HG02678 (cell line): ENCODE results near the gene ZFP14.

Source experiments
- ATAC-seq: cut with Tn5 transposase; IDR thresholded peaks from one replicate; pipeline ENCODE4 v1.9.1; 2021; ENCODE audit warnings: mild to moderate bottlenecking, moderate library complexity; ENCODE audit not compliant: unreplicated experiment

ZFP14 gene

GRCh38 chr19:36378625-36379509, at the start of gene ZFP14:
ZFP14 (minus strand) TSS chr19:36379201; CDS start chr19:36367892, 11,309 bp downstream.
- ATAC-seq: peak; percentile 95

- no peak for ATAC-seq
Measured at GRCh38 chr19:36423925-36424324, 44.9 kb upstream of the ZFP14 start.

- no peak for ATAC-seq
Measured at GRCh38 chr19:36421749-36422481, 42.9 kb upstream of the ZFP14 start.

- no peak for ATAC-seq
Measured at GRCh38 chr19:36420961-36421748, 42.2 kb upstream of the ZFP14 start.

GRCh38 chr19:36418287-36419001, 39.4 kb upstream of the ZFP14 start, which contains the start of gene ZFP82:
ZFP82 (minus strand) TSS chr19:36418644; CDS start chr19:36409789, 8,855 bp downstream.
- ATAC-seq: peak; percentile 81

- no peak for ATAC-seq
Measured at GRCh38 chr19:36417752-36418286, 38.8 kb upstream of the ZFP14 start.

- no peak for ATAC-seq
Measured at GRCh38 chr19:36409841-36410240, 30.8 kb upstream of the ZFP14 start.

- ATAC-seq: no peak
Measured at GRCh38 chr19:36408101-36408500, 29.1 kb upstream of the ZFP14 start.

GRCh38 chr19:36404498-36404897, 25.5 kb upstream of the ZFP14 start:
- ATAC-seq: no peak

GRCh38 chr19:36401475-36401874, 22.5 kb upstream of the ZFP14 start:
- ATAC-seq: no peak

- no peak for ATAC-seq
Measured at GRCh38 chr19:36398571-36398970, 19.6 kb upstream of the ZFP14 start.

GRCh38 chr19:36392916-36393673, 14.1 kb upstream of the ZFP14 start:
- ATAC-seq: no peak

GRCh38 chr19:36379510-36379819, 464 bp upstream of the ZFP14 start:
- ATAC-seq: no peak

GRCh38 chr19:36377541-36378178, 1.3 kb downstream of the ZFP14 start:
- ATAC-seq: no peak

- no peak for ATAC-seq
Measured at GRCh38 chr19:36373638-36374156, 5.3 kb downstream of the ZFP14 start.

- no peak for ATAC-seq
Measured at GRCh38 chr19:36371886-36372285, 7.1 kb downstream of the ZFP14 start.

GRCh38 chr19:36363845-36364244, 15.2 kb downstream of the ZFP14 start:
- ATAC-seq: no peak

- ATAC-seq: no peak
Measured at GRCh38 chr19:36340786-36341372, 38.1 kb downstream of the ZFP14 start.
